ENCODE results near the gene TLE7. TPM values are rescaled to one million over a fixed set of nuclear protein-coding genes. Genes with fewer than 3 reads are reported as not detected.

The TLE7 gene
- total and polyA plus RNA-seq, 2 of the 8 experiments (the other 6 are each of a cell fraction or from before 2014, with no cell fraction given): 0.03 TPM; not detected in 1

GRCh38 chr16:71387045-71387871 is 54.6 kb downstream of the TLE7 start:
- Histone ChIP-seq H3K4me3 (ENCODE audit: extremely low read depth in 1 of 4, insufficient read depth in 2 of 4, low read depth in 3 of 4, low read length in 4 of 4) (peak overlapping the region in 2 of 4 experiments; percentile 16 to 30; a peak in 3 of 8 replicates), H3K23ac (ENCODE audit: insufficient read length) (no peak overlapping the region), H3K79me1 (ENCODE audit: low read depth, low read length) (no peaks in the 10 kb centered on the region), H3K79me2 (ENCODE audit: control insufficient read depth in 1 of 2, insufficient read depth in 2 of 2, low read length in 2 of 2) (no peaks in the 10 kb centered on the region), H3K9me3 (ENCODE audit: insufficient read depth in 2 of 2, low read depth in 1 of 2, low read length in 1 of 2) (no peaks in the 10 kb centered on the region), H2BK20ac (ENCODE audit: low read length) (peak overlapping the region; percentile 91), H2BK12ac (ENCODE audit: low read depth, low read length) (peak overlapping the region; percentile 90), H3K4me2 (ENCODE audit: insufficient read depth in 1 of 2, low read depth in 2 of 2, low read length in 2 of 2) (peak overlapping the region; percentile 60 to 84), H3K14ac (ENCODE audit: insufficient read length) (no peak overlapping the region), H3K18ac (ENCODE audit: extremely low read depth, low read length) (peak overlapping the region; percentile 84), H3K56ac (replicated peaks; ENCODE audit: insufficient read length, low read depth, low read length) (no peak overlapping the region), H4K8ac (ENCODE audit: extremely low read depth, insufficient read depth, low read length) (no peak overlapping the region), H3K27ac (ENCODE audit: low read depth, low read length) (peak overlapping the region; percentile 40), H3K23me2 (ENCODE audit: low read depth, low read length) (peaks cover 4% of the 10 kb centered on the region; the same call in 1 of the 2 replicates), H4K5ac (ENCODE audit: insufficient read length, low read depth, low read length) (no peak overlapping the region), H4K20me1 (replicated peaks in 1 of 2; ENCODE audit: control insufficient read depth in 1 of 2, insufficient read depth in 2 of 2, low read length in 2 of 2) (peaks cover 0 to 4% of the 10 kb centered on the region in 2 experiments), H2AFZ (ENCODE audit: low read length) (no peak overlapping the region), H3K4ac (replicated peaks; ENCODE audit: insufficient read length, low read depth, low read length) (no peak overlapping the region), H3K4me1 (replicated peaks in 1 of 4; ENCODE audit: control insufficient read depth in 3 of 4, insufficient read depth in 4 of 4, low read length in 3 of 4) (peaks cover 16 to 27% (median 22%) of the 10 kb centered on the region in 4 experiments; a peak in 6 of 7 replicates), H2BK5ac (ENCODE audit: low read depth, low read length) (peak overlapping the region; percentile 96; the same call in 1 of the 2 replicates), H3K27me3 (replicated peaks in 1 of 4; ENCODE audit: control insufficient read depth in 3 of 4, extremely low read depth in 1 of 4, insufficient read depth in 3 of 4, low read length in 3 of 4) (0 out of 7 replicates have a peak, but pooled peaks cover 0 to 2% (median 0%) of the 10 kb centered on the region in 4 experiments), H3K36me3 (ENCODE audit: control insufficient read depth in 2 of 4, insufficient read depth in 4 of 4, low read length in 3 of 4) (no peaks in the 10 kb centered on the region), H2AK5ac (ENCODE audit: low read depth, low read length) (peak overlapping the region; percentile 69; the same call in 1 of the 2 replicates), H4K91ac (replicated peaks; ENCODE audit: insufficient read length, low read length) (peak overlapping the region; percentile 5), H2BK15ac (ENCODE audit: low read length) (no peak overlapping the region), H2BK120ac (replicated peaks; ENCODE audit: low read depth, low read length) (no peak overlapping the region), H3K9ac (replicated peaks in 1 of 4; ENCODE audit: extremely low read depth in 1 of 4, low read depth in 3 of 4, low read length in 3 of 4) (no peak overlapping the region; a peak in 1 of 7 replicates)
- CTCF ChIA-PET (ENCODE audit: partially characterized antibody): interaction anchor here (0.7 to 2.6 kb wide), 9 partner anchors 9 to 620 kb away, joined by 3 to 16 read pairs (median 3); partner anchors contain the start of gene CALB2
- WGBS, 2 experiments (ENCODE audit: extremely low coverage in 1 of 2, insufficient coverage in 1 of 2, insufficient read length in 1 of 2, insufficient replicate concordance in 2 of 2, low coverage in 1 of 2, low lambda C conversion rate in 2 of 2, missing lambda C conversion rate in 1 of 2): 29% methylated on average over 9 of the region's 9 CpGs; no CpG with 5 or more reads in 1 of the 2 experiments
- no peak for DNase-seq (ENCODE audit: low read depth in 1 of 2, low spot score in 2 of 2)
- POLR2A ChIA-PET (ENCODE audit: partially characterized antibody): interaction anchor here (0.7 to 2.6 kb wide), 7 partner anchors 10 to 39 kb away, joined by 3 to 11 read pairs (median 3); no protein-coding TSS in a partner anchor
- FAIRE-seq: peak; percentile 93
- TF ChIP-seq GABPA (IDR thresholded peaks at IDR 0.05; ENCODE audit: borderline replicate concordance, insufficient read depth, low read length) (no peak), JUN (IDR thresholded peaks at IDR 0.05; ENCODE audit: low read depth, low read length) (no peak), CTCF (IDR thresholded peaks at IDR 0.05; ENCODE audit: control extremely low read depth in 1 of 3, insufficient read depth in 1 of 3, low read depth in 1 of 3, low read length in 3 of 3) (no peak), HDAC2 (IDR thresholded peaks at IDR 0.05; ENCODE audit: borderline replicate concordance in 1 of 2, low read depth in 2 of 2, low read length in 2 of 2) (0 out of 4 replicates have a peak, but pooled peaks of 1 of the 2 experiments have one; percentile 41), ASH2L (IDR thresholded peaks at IDR 0.05; ENCODE audit: low read length) (peak; percentile 50), ATF3 (IDR thresholded peaks at IDR 0.05; ENCODE audit: insufficient read depth, low read depth, low read length) (no peak), CHD2 (IDR thresholded peaks at IDR 0.05; ENCODE audit: low read length) (no peak)
